ENCODE measurements around the gene MEI1.
A peak's percentile ranks its signal among the peaks of the same experiment; 100 is the strongest.

MEI1 gene

DNA sequence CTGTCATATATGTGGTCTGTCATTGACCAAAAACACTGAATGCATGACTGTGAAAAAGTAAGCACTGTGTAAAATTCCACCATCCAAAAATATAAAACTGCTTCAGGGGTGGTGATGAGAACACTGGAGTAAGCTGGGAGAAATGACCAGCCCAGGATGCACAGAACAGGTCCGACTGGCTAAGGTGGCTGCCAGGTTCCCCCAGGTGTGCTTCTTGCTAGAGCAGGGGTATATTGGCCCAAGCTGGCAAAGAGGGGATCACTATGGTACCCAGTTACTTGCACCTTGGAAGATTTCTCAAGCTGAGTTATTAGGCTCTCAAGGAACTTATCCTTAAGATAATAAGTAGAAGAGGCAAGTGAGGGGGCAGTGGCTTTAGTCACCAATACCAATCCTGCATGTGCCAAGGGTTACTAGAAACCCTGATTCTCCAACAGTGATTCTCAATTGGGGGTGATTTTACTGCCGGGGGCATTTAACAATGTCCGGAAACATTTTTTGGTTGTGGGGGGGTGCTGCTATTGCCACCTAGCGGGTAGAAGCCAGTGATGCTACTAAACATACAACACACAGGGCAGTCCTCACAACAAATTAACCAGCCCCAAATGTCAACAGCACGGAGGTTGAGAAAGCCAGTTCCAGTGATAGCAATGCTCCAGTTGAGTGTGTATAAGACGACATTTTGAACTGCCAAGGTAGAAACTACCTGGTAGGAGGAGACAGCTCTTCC is 26.4 kb upstream of the MEI1 start:
- Histone ChIP-seq H3K36me3 (ENCODE audit: low read depth) (peaks cover 41% of the 10 kb centered on the region), H3K27me3 (ENCODE audit: insufficient read depth, poor library complexity, severe bottlenecking) (no peaks in the 10 kb centered on the region), H3K27ac (ENCODE audit: poor library complexity, severe bottlenecking) (peak overlapping the region; percentile 95), H3K4me3 (ENCODE audit: severe bottlenecking) (no peak overlapping the region), H3K4me1 (ENCODE audit: insufficient read depth, poor library complexity, severe bottlenecking) (peaks cover 13% of the 10 kb centered on the region), H3K9me3 (ENCODE audit: severe bottlenecking) (no peaks in the 10 kb centered on the region)
- peak; percentile 11; the same call in 1 of the 3 replicates for ATAC-seq (ENCODE audit: low read depth)
- TF ChIP-seq, protein P1, sequence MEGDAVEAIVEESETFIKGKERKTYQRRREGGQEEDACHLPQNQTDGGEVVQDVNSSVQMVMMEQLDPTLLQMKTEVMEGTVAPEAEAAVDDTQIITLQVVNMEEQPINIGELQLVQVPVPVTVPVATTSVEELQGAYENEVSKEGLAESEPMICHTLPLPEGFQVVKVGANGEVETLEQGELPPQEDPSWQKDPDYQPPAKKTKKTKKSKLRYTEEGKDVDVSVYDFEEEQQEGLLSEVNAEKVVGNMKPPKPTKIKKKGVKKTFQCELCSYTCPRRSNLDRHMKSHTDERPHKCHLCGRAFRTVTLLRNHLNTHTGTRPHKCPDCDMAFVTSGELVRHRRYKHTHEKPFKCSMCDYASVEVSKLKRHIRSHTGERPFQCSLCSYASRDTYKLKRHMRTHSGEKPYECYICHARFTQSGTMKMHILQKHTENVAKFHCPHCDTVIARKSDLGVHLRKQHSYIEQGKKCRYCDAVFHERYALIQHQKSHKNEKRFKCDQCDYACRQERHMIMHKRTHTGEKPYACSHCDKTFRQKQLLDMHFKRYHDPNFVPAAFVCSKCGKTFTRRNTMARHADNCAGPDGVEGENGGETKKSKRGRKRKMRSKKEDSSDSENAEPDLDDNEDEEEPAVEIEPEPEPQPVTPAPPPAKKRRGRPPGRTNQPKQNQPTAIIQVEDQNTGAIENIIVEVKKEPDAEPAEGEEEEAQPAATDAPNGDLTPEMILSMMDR (IDR thresholded peaks at IDR 0.05; ENCODE audit: poor library complexity, severe bottlenecking), result peak; percentile 41
- DNase-seq (ENCODE audit: low spot score), result no peak

DNA sequence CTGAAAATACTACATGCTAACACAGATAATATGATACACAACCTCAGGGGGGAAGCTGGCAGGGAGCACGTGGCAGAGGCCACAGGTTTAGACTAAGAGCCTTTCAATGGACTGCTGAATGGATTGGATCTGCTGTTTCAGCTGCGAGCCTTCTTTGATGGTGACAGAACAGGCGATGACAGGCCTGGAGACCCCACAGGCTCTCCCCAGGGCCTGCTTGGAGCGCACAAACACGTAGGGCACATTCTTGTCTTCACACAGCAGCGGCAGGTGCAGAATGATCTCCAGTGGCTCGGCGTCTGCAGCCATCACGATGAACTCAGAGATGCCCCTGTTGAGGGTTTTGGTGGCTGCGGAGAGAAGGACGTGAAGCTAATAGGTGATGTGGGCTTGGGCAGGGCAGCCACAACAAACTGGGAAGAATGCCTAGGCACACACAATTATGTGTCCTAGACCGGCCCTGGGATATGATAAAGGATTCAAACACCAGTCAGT is 24.4 kb upstream of the MEI1 start:
- DNase-seq (ENCODE audit: low spot score), result no peak
- peaks cover 60% of the 10 kb centered on the region for H3K36me3 ChIP-seq (ENCODE audit: low read depth)
- no peak overlapping the region for H3K4me3 ChIP-seq (ENCODE audit: severe bottlenecking)
- ATAC-seq (ENCODE audit: low read depth), result no peak
- no peaks in the 10 kb centered on the region for H3K9me3 ChIP-seq (ENCODE audit: severe bottlenecking)
- H3K4me1 ChIP-seq (ENCODE audit: insufficient read depth, poor library complexity, severe bottlenecking), result peaks cover 6% of the 10 kb centered on the region
- no peak overlapping the region for H3K27ac ChIP-seq (ENCODE audit: poor library complexity, severe bottlenecking)
- TF ChIP-seq, protein P1 (IDR thresholded peaks at IDR 0.05; ENCODE audit: poor library complexity, severe bottlenecking), result no peak
- no peaks in the 10 kb centered on the region for H3K27me3 ChIP-seq (ENCODE audit: insufficient read depth, poor library complexity, severe bottlenecking)

- no peak for ATAC-seq (ENCODE audit: low read depth)
- TF ChIP-seq, protein P1 (IDR thresholded peaks at IDR 0.05; ENCODE audit: poor library complexity, severe bottlenecking), result no peak
Measured at GRCh38 chr22:41676134-41676533, 23.2 kb upstream of the MEI1 start.

GRCh38 chr22:41681616-41682015 is 17.7 kb upstream of the MEI1 start:
- Histone ChIP-seq H3K4me3 (ENCODE audit: severe bottlenecking) (peak overlapping the region; percentile 97), H3K27ac (ENCODE audit: poor library complexity, severe bottlenecking) (peak overlapping the region; percentile 51), H3K36me3 (ENCODE audit: low read depth) (peaks cover 62% of the 10 kb centered on the region), H3K4me1 (ENCODE audit: insufficient read depth, poor library complexity, severe bottlenecking) (peaks cover 21% of the 10 kb centered on the region), H3K9me3 (ENCODE audit: severe bottlenecking) (no peaks in the 10 kb centered on the region), H3K27me3 (ENCODE audit: insufficient read depth, poor library complexity, severe bottlenecking) (no peaks in the 10 kb centered on the region)
- TF ChIP-seq, protein P1 (IDR thresholded peaks at IDR 0.05; ENCODE audit: poor library complexity, severe bottlenecking), result no peak
- ATAC-seq (ENCODE audit: low read depth) (peak; percentile 11; the same call in 1 of the 3 replicates), DNase-seq (ENCODE audit: low spot score) (no peak)

More at GRCh38 chr22:41676134-41676533, 23.2 kb upstream of the MEI1 start:
- DNase-seq (ENCODE audit: low spot score), result no peak
- Histone ChIP-seq H3K27me3 (ENCODE audit: insufficient read depth, poor library complexity, severe bottlenecking) (no peaks in the 10 kb centered on the region), H3K27ac (ENCODE audit: poor library complexity, severe bottlenecking) (no peak overlapping the region), H3K4me1 (ENCODE audit: insufficient read depth, poor library complexity, severe bottlenecking) (peaks cover 7% of the 10 kb centered on the region), H3K36me3 (ENCODE audit: low read depth) (peaks cover 73% of the 10 kb centered on the region), H3K9me3 (ENCODE audit: severe bottlenecking) (no peaks in the 10 kb centered on the region), H3K4me3 (ENCODE audit: severe bottlenecking) (no peak overlapping the region)

Measured in RWPE2 (cell line).